Suprapubic skin (tissue), 3 donors: ENCODE results near the gene ADM2.

Experiments used
- CTCF ChIP-seq, 2 donors: fragments of 200-600 bp in 1 of 2; fragments of 450-650 bp in 1 of 2; sonication (generic) in 1 of 2; IDR thresholded peaks; one replicate each; pipeline ENCODE4 v1.5.1; 2016 to 2019; ENCODE audit warnings: antibody characterized with exemption in 2 of 2, mild to moderate bottlenecking in 1 of 2, moderate library complexity in 1 of 2
- EP300 ChIP-seq: sonication (generic); formaldehyde crosslinking; IDR thresholded peaks from one replicate; pipeline ENCODE4 v1.6.1; 2017; ENCODE audit warnings: antibody characterized with exemption

- TF ChIP-seq CTCF (IDR thresholded peaks at IDR 0.05) = no peak
- TF ChIP-seq EP300 = no peak
Measured at GRCh38 chr22:50483977-50484853, 2.9 kb downstream of the ADM2 start.
